Measurements from ENCODE around the gene ZSCAN22.

- TF ChIP-seq EZH2phosphoT487 (IDR thresholded peaks at IDR 0.05) (no peak), CTCF (IDR thresholded peaks at IDR 0.05) (no peak), EZH2 (IDR thresholded peaks at IDR 0.05) (no peak)
Measured at GRCh38 chr19:58386576-58387337, 60.0 kb downstream of the ZSCAN22 start, which contains the start of gene RPS5.
